Smooth muscle cell (in vitro differentiated cells): ENCODE measurements around the gene OR10G2. TPM values are rescaled to one million over a fixed set of nuclear protein-coding genes. Genes with fewer than 3 reads are reported as not detected.
"Not testable (repeated sequence)": the region's sequence is repeated elsewhere in the genome, so short reads cannot be mapped to it uniquely, and the experiment has no call there.

ENCODE experiments used
- DNase-seq: peaks from one replicate; lab custom pipeline; 2025; ENCODE audit not compliant: unreplicated experiment; lab: John Stamatoyannopoulos, UW
- H2AFZ ChIP-seq: fragments of 200-600 bp; sonication (generic); 2 replicates; pipeline ENCODE4 v1.6.0; 2016; ENCODE audit warnings: antibody characterized with exemption, low read depth, mild to moderate bottlenecking
- H3F3A ChIP-seq: fragments of 200-600 bp; sonication (generic); 2 replicates; pipeline ENCODE4 v1.6.0; 2017; ENCODE audit warnings: antibody characterized with exemption, low read depth
- H3K27ac ChIP-seq: fragments of 200-600 bp; sonication (generic); 2 replicates; pipeline ENCODE4 v1.5.1; 2016; ENCODE audit warnings: low read depth, mild to moderate bottlenecking
- H3K27me3 ChIP-seq: fragments of 200-600 bp; sonication (generic); 2 replicates; pipeline ENCODE4 v1.6.1; 2016; ENCODE audit warnings: low read depth, mild to moderate bottlenecking
- H3K36me3 ChIP-seq: fragments of 200-600 bp; sonication (generic); 2 replicates; pipeline ENCODE4 v1.5.1; 2016; ENCODE audit warnings: low read depth
- H3K4me1 ChIP-seq: fragments of 200-600 bp; sonication (generic); 2 replicates; pipeline ENCODE4 v1.5.1; 2016; ENCODE audit warnings: low read depth
- H3K4me2 ChIP-seq: fragments of 200-600 bp; sonication (generic); 2 replicates; pipeline ENCODE4 v1.6.0; 2016; ENCODE audit warnings: mild to moderate bottlenecking
- H3K4me3 ChIP-seq: fragments of 200-600 bp; sonication (generic); 2 replicates; pipeline ENCODE4 v1.5.1; 2016; ENCODE audit warnings: mild to moderate bottlenecking
- H3K79me2 ChIP-seq: fragments of 200-600 bp; sonication (generic); 2 replicates; pipeline ENCODE4 v1.6.0; 2016; ENCODE audit warnings: low read depth, mild to moderate bottlenecking
- H3K9ac ChIP-seq: fragments of 200-600 bp; sonication (generic); 2 replicates; pipeline ENCODE4 v1.6.0; 2016; ENCODE audit warnings: low read depth
- H3K9me3 ChIP-seq: fragments of 200-600 bp; sonication (generic); replicated peaks from 2 replicates; pipeline ENCODE4 v1.5.1; 2016; ENCODE audit warnings: low read depth
- H4K20me1 ChIP-seq: fragments of 200-600 bp; sonication (generic); 2 replicates; pipeline ENCODE4 v1.6.0; 2016; ENCODE audit warnings: low read depth
- CTCF ChIP-seq: fragments of 200-600 bp; sonication (generic); IDR thresholded peaks from 2 replicates; pipeline ENCODE4 v1.5.1; 2017; ENCODE audit warnings: borderline replicate concordance, mild to moderate bottlenecking, antibody characterized with exemption; ENCODE audit not compliant: insufficient read depth, poor library complexity, severe bottlenecking
- WGBS: methylation state at CpG from one replicate; pipeline ENCODE4 v1.1.7; 2016; ENCODE audit warnings: low lambda C conversion rate; 5-methylcytosine and 5-hydroxymethylcytosine counted together
- polyA plus RNA-seq: library from polyadenylated mRNA; unstranded; fragments of >200 nt; fragmentation: Nextera tagmentation; extraction: Ambion mirVana; gene quantifications from 2 replicates; pipeline ENCODE4 v1.2.1, GENCODE V29; 2016
- total RNA-seq: library from RNA; depleted of rRNA; stranded (reverse); fragments of >200 nt; gene quantifications from 2 replicates; pipeline ENCODE4 v1.2.3, GENCODE V29; 2014

The OR10G2 gene
- total and polyA plus RNA-seq, 2 experiments from 2014 or later = not detected

DNA sequence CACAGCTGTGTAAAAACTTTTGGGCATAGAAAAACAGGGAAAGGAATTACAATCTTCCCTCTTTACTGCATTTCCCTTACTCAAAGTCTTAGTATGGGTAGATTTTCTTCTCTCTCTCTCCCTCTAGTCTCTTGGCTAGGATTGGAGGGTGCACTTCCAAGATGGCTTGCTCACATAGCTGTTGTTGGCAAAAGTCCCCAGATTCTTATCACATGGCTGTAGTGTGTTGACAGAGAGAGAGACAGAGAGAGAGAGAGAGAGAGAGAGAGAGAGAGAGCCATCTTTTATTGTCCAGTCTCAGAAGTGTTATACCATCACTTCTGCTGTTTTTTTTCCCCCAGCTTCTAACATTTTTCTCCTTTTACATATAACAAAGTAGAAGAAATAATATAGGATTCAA is 12.6 kb upstream of the OR10G2 start:
- Histone ChIP-seq H3K4me1 (no peaks in the 10 kb centered on the region), H3K79me2 (no peaks in the 10 kb centered on the region), H3K4me3 (no peak overlapping the region), H3F3A (no peaks in the 10 kb centered on the region), H4K20me1 (no peaks in the 10 kb centered on the region), H3K4me2 (no peak overlapping the region), H3K9me3 (no peaks in the 10 kb centered on the region), H3K27ac (no peak overlapping the region), H3K9ac (no peak overlapping the region), H2AFZ (no peak overlapping the region), H3K27me3 (no peaks in the 10 kb centered on the region), H3K36me3 (no peaks in the 10 kb centered on the region)
- no peak for TF ChIP-seq CTCF
- no peak for DNase-seq

GRCh38 chr14:21643407-21643806 is 8.7 kb upstream of the OR10G2 start:
- TF ChIP-seq CTCF = no peak
- Histone ChIP-seq H3K4me2 (no peak overlapping the region), H3K27me3 (no peaks in the 10 kb centered on the region), H3K9ac (no peak overlapping the region), H2AFZ (no peak overlapping the region), H3K4me1 (no peaks in the 10 kb centered on the region), H3K4me3 (no peak overlapping the region), H3K27ac (no peak overlapping the region), H3K79me2 (no peaks in the 10 kb centered on the region), H4K20me1 (no peaks in the 10 kb centered on the region), H3K36me3 (no peaks in the 10 kb centered on the region), H3K9me3 (no peaks in the 10 kb centered on the region), H3F3A (no peaks in the 10 kb centered on the region)
- no peak for DNase-seq
- WGBS = 80% methylated on average over 5 of the region's 5 CpGs

GRCh38 chr14:21642683-21643082 is 7.9 kb upstream of the OR10G2 start:
- TF ChIP-seq CTCF = no peak
- WGBS = 74% methylated on average over 3 of the region's 3 CpGs
- Histone ChIP-seq H3K9ac (no peak overlapping the region), H3K4me1 (no peaks in the 10 kb centered on the region), H4K20me1 (no peaks in the 10 kb centered on the region), H3K4me2 (no peak overlapping the region), H3K27ac (no peak overlapping the region), H3K9me3 (no peaks in the 10 kb centered on the region), H3K79me2 (no peaks in the 10 kb centered on the region), H3K27me3 (no peaks in the 10 kb centered on the region), H3F3A (no peaks in the 10 kb centered on the region), H3K4me3 (no peak overlapping the region), H2AFZ (no peak overlapping the region), H3K36me3 (no peaks in the 10 kb centered on the region)
- DNase-seq = no peak

GRCh38 chr14:21631084-21631483 is 3.7 kb downstream of the OR10G2 start:
- no peak overlapping the region for H3K9ac ChIP-seq
- H3K4me1 ChIP-seq = no peaks in the 10 kb centered on the region
- H3K4me2 ChIP-seq = no peak overlapping the region
- no peak overlapping the region for H2AFZ ChIP-seq
- H4K20me1 ChIP-seq = no peaks in the 10 kb centered on the region
- H3F3A ChIP-seq = no peaks in the 10 kb centered on the region
- no peak for DNase-seq
- no peak overlapping the region for H3K4me3 ChIP-seq
- no peak overlapping the region for H3K27ac ChIP-seq
- no peaks in the 10 kb centered on the region for H3K36me3 ChIP-seq
- H3K27me3 ChIP-seq = no peaks in the 10 kb centered on the region
- no peak for TF ChIP-seq CTCF
- no peaks in the 10 kb centered on the region for H3K9me3 ChIP-seq
- WGBS = 34% methylated on average over 3 of the region's 3 CpGs
- H3K79me2 ChIP-seq = no peaks in the 10 kb centered on the region

DNA sequence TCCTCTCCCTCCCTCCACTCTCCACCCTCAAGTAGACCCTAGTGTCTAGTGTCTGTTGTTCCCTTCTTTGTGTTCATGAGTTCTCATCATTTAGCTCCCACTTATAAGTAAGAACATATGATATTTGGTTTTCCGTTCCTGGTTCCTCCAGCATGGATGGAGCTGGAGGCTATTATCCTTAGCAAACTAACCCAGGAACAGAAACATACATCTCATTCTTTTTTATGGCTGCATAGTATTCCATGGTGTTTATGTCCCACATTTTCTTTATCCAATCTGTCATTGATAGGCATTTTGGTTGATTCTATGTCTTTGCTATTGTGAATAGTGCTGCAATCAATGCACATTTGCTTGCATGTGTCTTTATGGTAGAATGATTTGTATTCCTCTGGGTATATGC is 4.2 kb downstream of the OR10G2 start:
- H3K9ac ChIP-seq, H3K4me2 ChIP-seq, DNase-seq, H2AFZ ChIP-seq, H3F3A ChIP-seq, H3K4me1 ChIP-seq, H3K36me3 ChIP-seq, H3K27me3 ChIP-seq, H3K9me3 ChIP-seq, H4K20me1 ChIP-seq, H3K4me3 ChIP-seq, H3K79me2 ChIP-seq, H3K27ac ChIP-seq: not testable (repeated sequence)
- 81% methylated on average over 1 of the region's 1 CpG for WGBS
